Ovary (tissue), 9 donors: ENCODE results near the gene CNP. TPM values are rescaled to one million over a fixed set of nuclear protein-coding genes. Genes with fewer than 3 reads are reported as not detected.
"Not testable (repeated sequence)": the region's sequence is repeated elsewhere in the genome, so short reads cannot be mapped to it uniquely, and the experiment has no call there.

Source experiments
- DNase-seq, 5 donors: peaks; one replicate each; pipeline ENCODE4 v3.0.0-alpha.2; 2019 to 2020
- H3K27ac ChIP-seq, 2 donors: fragments of 200-600 bp; one replicate each; pipeline versions ENCODE4 v1.5.1 to v1.8.0; 2019 to 2022
- H3K27me3 ChIP-seq: fragments of 200-600 bp; one replicate; pipeline ENCODE4 v1.8.0; 2022
- H3K36me3 ChIP-seq: fragments of 200-600 bp; sonication (generic); one replicate; pipeline ENCODE4 v1.5.1; 2019
- H3K4me1 ChIP-seq: one replicate; pipeline ENCODE4 v1.8.1; 2013; ENCODE audit warnings: mild to moderate bottlenecking, moderate library complexity; ENCODE audit not compliant: insufficient read depth
- H3K4me3 ChIP-seq: fragments of 200-600 bp; sonication (generic); one replicate; pipeline ENCODE4 v1.5.1; 2017
- H3K9me3 ChIP-seq, 2 donors: fragments of 200-600 bp in 1 of 2; sonication (generic) in 1 of 2; one replicate each; pipeline versions ENCODE4 v1.5.1 to v1.8.1; 2013 to 2019; ENCODE audit warnings: mild to moderate bottlenecking in 1 of 2, moderate library complexity in 1 of 2
- EP300 ChIP-seq: sonication (generic); formaldehyde crosslinking; IDR thresholded peaks from one replicate; pipeline ENCODE4 v1.6.1; 2017; ENCODE audit warnings: antibody characterized with exemption
- POLR2A ChIP-seq: fragments of 450-650 bp; IDR thresholded peaks from one replicate; pipeline ENCODE4 v1.6.1; 2017; ENCODE audit warnings: antibody characterized with exemption, mild to moderate bottlenecking, moderate library complexity
- WGBS, 3 donors: extraction: QIAGEN DNeasy Blood & Tissue Kit in 1 of 3; methylation state at CpG; one replicate each; pipeline versions ENCODE4 v1.1.5 to v1.1.7; 2013 to 2017; 5-methylcytosine and 5-hydroxymethylcytosine counted together
- intact Hi-C, 4 donors: fragments of 100-400 bp; cut with DNase I; formaldehyde crosslinking; loops; one replicate each; pipeline versions ENCODE4 v1.11.0 to v1.15.1; 2022 to 2023
- polyA plus RNA-seq, 2 donors: library from polyadenylated mRNA; stranded (reverse); fragments of 200-250 nt in 1 of 2; fragments of 350-450 nt in 1 of 2; fragmentation: Illumina TruSeq in 1 of 2; extraction: RNeasy Lipid Tissue Mini Kit (QIAGEN cat#74804) in 1 of 2; gene quantifications; one replicate each; pipeline ENCODE4 v1.2.3, GENCODE V29; 2013 to 2014
- total RNA-seq, 7 donors: library from RNA; depleted of rRNA in 2 of 7; stranded (reverse); fragments of >200 nt in 2 of 7; fragmentation: NEBNext Ultra II Directional in 3 of 7; extraction: Animal tissue kit (Norgen Biotek cat#: 25700) in 3 of 7; gene quantifications; one replicate each; pipeline versions ENCODE4 v1.1.0 to v1.2.4, GENCODE V29; 2016 to 2023
- TF ChIP-seq, protein P1 (sequence below), 3 donors: fragments of 450-650 bp in 2 of 3; fragments of 200-600 bp in 1 of 3; IDR thresholded peaks; one replicate each; pipeline versions ENCODE4 v1.5.1 to v1.8.0; 2016 to 2022; ENCODE audit warnings: antibody characterized with exemption in 3 of 3, mild to moderate bottlenecking in 1 of 3
- donor health status: DM: no; HTN: no; CAD: no; lungs with moderate emphysema.
- donor health status: DM: no; HTN: no; CAD: no.
- donor health status: Bipolar disorder and iron deficiency.
- donor health status: DM: yes; HTN: yes; CAD: no.
- donor health status: DM: no; HTN: no; CAD: no.
- donor health status: DM: yes; HTN: yes; CAD: no.

CNP gene
- total and polyA plus RNA-seq, 9 donors = 30.5 to 88.9 (median 74.1) TPM

DNA sequence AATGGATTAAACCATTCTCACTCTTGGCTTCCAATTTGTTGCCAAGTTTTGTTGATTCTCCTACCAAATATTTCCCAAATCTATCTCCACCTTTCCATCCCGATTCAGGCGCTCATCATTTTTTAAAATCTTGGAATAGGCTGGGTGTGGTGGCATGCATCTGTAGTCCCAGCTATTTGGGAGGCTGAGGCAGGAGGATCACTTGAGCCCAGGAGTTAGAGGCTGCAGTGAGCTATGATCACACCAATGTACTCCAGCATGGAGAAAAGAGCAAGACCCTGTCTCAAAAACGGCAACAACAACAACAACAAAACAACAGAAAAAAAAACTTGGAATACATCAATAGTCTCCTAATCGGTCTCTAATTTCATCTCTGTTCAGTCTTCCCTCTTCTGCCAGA, 52.4 kb downstream of the CNP start:
- Histone ChIP-seq H3K27ac (no peak overlapping the region), H3K4me3 (no peak overlapping the region), H3K27me3 (no peaks in the 10 kb centered on the region), H3K4me1 (peaks cover 13% of the 10 kb centered on the region), H3K36me3 (no peaks in the 10 kb centered on the region), H3K9me3 (no peaks in the 10 kb centered on the region)
- no peak for TF ChIP-seq POLR2A
- no peak for TF ChIP-seq EP300
- TF ChIP-seq, protein P1, sequence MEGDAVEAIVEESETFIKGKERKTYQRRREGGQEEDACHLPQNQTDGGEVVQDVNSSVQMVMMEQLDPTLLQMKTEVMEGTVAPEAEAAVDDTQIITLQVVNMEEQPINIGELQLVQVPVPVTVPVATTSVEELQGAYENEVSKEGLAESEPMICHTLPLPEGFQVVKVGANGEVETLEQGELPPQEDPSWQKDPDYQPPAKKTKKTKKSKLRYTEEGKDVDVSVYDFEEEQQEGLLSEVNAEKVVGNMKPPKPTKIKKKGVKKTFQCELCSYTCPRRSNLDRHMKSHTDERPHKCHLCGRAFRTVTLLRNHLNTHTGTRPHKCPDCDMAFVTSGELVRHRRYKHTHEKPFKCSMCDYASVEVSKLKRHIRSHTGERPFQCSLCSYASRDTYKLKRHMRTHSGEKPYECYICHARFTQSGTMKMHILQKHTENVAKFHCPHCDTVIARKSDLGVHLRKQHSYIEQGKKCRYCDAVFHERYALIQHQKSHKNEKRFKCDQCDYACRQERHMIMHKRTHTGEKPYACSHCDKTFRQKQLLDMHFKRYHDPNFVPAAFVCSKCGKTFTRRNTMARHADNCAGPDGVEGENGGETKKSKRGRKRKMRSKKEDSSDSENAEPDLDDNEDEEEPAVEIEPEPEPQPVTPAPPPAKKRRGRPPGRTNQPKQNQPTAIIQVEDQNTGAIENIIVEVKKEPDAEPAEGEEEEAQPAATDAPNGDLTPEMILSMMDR (IDR thresholded peaks at IDR 0.05) = no peak
- intact Hi-C loops = loop anchor here in 1 of 4 donors (5.0 kb wide), 1 partner anchor 52 kb away; the partner anchor contains the start of gene CNP
- 83 to 89% (median 88%) methylated on average over 4 of the region's 4 CpGs for WGBS, 3 donors
- no peak for DNase-seq

DNA sequence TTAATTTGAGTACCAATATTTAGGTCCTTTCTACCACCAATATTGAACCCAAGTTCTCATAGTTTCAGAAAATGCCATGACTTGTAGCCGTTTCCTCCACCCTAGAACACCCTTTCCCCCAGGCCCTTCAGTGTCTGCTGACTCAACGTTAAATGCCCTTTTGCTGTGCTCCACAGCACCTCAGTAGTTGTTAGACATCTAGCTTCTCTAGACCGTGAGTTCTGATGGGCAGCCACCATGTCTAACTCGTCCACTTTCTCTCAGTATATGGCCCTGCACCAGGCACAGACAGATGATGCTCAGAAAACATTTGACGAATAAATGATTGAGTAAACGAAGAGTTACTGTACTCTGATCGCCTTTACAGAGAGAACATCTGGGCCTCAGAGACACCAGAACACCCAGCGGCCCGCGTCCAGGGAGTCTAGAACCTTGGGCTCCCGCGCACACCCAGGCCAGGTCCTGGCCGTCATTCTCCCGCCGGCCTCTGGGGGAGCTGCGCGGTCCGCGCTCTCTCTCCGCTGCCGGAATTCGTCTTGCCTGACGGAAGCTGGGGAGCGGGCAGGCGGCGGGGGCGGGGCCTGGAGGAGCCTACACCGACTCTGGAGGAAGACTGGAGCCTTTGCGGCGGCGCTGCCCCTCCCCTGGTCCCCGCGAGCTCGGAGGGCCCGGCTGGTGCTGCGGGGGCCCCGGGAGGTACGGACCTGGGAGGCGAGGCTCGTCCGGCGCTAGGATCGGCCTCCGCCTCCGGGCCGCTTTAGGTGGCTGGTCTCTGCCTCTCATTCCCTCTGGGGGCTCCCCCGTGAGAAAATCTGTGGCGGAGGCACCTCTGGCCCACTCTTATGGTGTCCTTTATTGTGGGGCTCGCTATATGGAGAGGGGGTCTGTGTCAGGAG, 53.2 kb downstream of the CNP start, which contains the start of gene NKIRAS2:
Gene NKIRAS2, plus strand, starts transcription at position 582 of the 896 bp plus-strand sequence. CDS start 1,488 bp downstream, outside the sequence.
- DNase-seq = peak; percentile 89 to 94 (median 92)
- Histone ChIP-seq H3K27ac (peak within 1 kb of the TSS; percentile 3 to 76), H3K9me3 (no peaks in the 10 kb centered on the region), H3K27me3 (no peaks in the 10 kb centered on the region), H3K4me3 (peak within 1 kb of the TSS; percentile 99), H3K4me1 (peaks cover 13% of the 10 kb centered on the region), H3K36me3 (no peaks in the 10 kb centered on the region)
- intact Hi-C loops = loop anchor here in 2 of 4 donors (5.0 kb wide), 2 partner anchors 52 to 98 kb away; partner anchors contain the start of gene CNP (in 1 of the 2)
- TF ChIP-seq, protein P1 (IDR thresholded peaks at IDR 0.05) = peak; percentile 92 to 97 (median 92)
- TF ChIP-seq EP300 (no peak), POLR2A (peak; percentile 52)
- 6 to 10% (median 6%) methylated on average over 29 to 49 of the region's 49 CpGs for WGBS, 3 donors

DNA sequence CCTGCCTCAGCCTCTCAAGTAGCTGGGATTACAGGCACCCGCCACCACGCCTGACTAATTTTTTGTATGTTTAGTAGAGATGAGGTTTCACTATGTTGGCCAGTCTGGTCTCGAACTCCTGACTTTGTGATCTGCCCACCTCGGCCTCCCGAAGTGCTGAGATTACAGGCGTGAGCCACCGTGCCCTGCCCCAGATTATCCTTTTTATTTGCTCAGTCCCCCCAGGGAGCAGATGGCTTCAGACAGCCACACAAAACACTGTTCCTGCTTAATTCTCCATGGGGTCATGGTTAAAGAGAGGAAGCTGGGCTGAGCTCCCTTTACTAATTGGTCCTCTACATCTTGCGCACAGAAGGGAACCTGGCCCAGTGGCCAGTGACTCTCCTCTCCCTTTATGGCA, 54.2 kb downstream of the CNP start:
- intact Hi-C loops = loop anchor here in 1 of 4 donors (5.0 kb wide), 1 partner anchor 96 kb away; no protein-coding TSS in a partner anchor
- H3K27ac ChIP-seq, H3K36me3 ChIP-seq, H3K9me3 ChIP-seq, DNase-seq, H3K27me3 ChIP-seq: not testable (repeated sequence)
- peaks cover 12% of the 10 kb centered on the region for H3K4me1 ChIP-seq
- peak overlapping the region; percentile 99 for H3K4me3 ChIP-seq
- WGBS, 3 donors = 73 to 77% (median 76%) methylated on average over 8 of the region's 8 CpGs

DNA sequence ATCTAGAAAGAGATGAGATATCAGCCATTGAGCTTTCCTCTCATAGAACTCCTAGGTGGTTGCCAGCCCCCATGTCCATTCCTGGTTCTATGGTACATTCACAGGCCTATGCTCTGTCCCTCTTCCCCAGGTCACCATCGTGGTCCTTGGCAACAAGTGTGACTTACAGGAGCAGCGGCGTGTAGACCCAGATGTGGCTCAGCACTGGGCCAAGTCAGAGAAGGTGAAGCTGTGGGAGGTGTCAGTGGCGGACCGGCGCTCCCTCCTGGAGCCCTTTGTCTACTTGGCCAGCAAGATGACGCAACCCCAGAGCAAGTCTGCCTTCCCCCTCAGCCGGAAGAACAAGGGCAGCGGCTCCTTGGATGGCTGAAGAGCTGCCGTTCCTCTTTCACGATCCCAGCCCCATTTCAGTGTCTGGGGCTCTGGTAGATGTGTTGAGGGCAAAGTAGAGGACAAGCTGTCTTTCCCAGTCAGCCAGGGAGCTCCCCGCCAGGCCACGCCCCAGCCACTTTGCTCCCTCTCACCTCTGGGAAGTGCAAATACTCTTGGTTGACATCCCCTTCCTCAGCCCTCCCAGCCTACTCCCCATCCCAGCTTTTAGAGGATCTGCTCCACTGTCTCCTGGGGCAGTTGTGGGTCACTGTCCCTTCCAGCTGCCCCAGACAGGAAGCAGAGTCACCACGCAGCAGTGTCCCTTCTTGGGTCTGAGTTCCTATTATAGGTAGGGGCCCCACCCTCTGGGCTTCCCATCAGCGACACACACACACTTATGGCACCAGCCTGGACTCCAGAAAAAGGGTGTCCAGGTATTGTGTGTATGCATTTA, 57.1 kb downstream of the CNP start:
- WGBS, 3 donors = 64 to 75% (median 72%) methylated on average over 15 of the region's 15 CpGs

More for the DNA sequence above, 57.1 kb downstream of the CNP start:
- Histone ChIP-seq H3K9me3 (no peaks in the 10 kb centered on the region), H3K27ac (no peak overlapping the region), H3K4me3 (no peak overlapping the region), H3K4me1 (peaks cover 7% of the 10 kb centered on the region), H3K36me3 (no peaks in the 10 kb centered on the region), H3K27me3 (no peaks in the 10 kb centered on the region)
- TF ChIP-seq EP300 (no peak), POLR2A (no peak)
- TF ChIP-seq, protein P1 (IDR thresholded peaks at IDR 0.05) = no peak
- intact Hi-C loops = loop anchor here in 2 of 4 donors (2.0 to 5.0 kb wide), 2 partner anchors 93 to 94 kb away; no protein-coding TSS in a partner anchor
- peak in 1 of 5 donors; percentile 34 for DNase-seq
